ENCODE measurements around the gene P2RX6. TPM values are rescaled to one million over a fixed set of nuclear protein-coding genes. Genes with fewer than 3 reads are reported as not detected.
"Not testable (repeated sequence)": the region's sequence is repeated elsewhere in the genome, so short reads cannot be mapped to it uniquely, and the experiment has no call there.

Gene P2RX6
- total RNA-seq, 1 donor from 2014 or later: not detected

DNA sequence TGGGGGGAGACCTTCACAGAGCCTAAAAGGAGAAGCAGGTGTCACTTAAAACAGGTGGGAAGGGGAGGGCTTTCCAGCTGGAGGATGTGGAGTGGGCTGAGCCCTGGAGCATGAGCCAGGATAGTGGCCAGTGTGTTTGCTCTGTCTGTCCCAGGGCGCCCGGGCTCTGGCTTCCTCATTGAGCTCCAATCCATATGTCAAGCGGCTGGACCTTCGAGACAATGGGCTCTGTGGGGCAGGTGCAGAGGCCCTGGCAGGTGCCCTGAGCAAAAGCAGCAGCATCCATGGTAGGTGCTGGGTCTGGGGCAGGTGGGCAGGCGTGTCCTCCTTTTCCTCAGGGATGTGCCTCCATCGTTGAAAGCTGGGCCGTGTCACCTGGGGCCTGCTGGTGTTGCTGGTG is 32.8 kb downstream of the P2RX6 start:
- TF ChIP-seq CTCF (IDR thresholded peaks at IDR 0.05; ENCODE audit: insufficient read depth, low read length, poor library complexity, severe bottlenecking): no peak
- Histone ChIP-seq H3K36me3 (ENCODE audit: control insufficient read depth, insufficient read depth, low read length) (no peaks in the 10 kb centered on the region), H3K4me3 (ENCODE audit: low read depth, low read length) (no peak overlapping the region), H3K27me3 (ENCODE audit: control insufficient read depth, insufficient read depth, low read length) (no peaks in the 10 kb centered on the region)
- DNase-seq (ENCODE audit: low read depth): no peak

GRCh38 chr22:21048448-21048847 is 33.5 kb downstream of the P2RX6 start:
- not testable (repeated sequence) for H3K27me3 ChIP-seq (ENCODE audit: control insufficient read depth, insufficient read depth, low read length); H3K4me3 ChIP-seq (ENCODE audit: low read depth, low read length); H3K36me3 ChIP-seq (ENCODE audit: control insufficient read depth, insufficient read depth, low read length); DNase-seq (ENCODE audit: low read depth)

GRCh38 chr22:21048965-21049364 is 34.0 kb downstream of the P2RX6 start:
- H3K36me3 ChIP-seq (ENCODE audit: control insufficient read depth, insufficient read depth, low read length); H3K4me3 ChIP-seq (ENCODE audit: low read depth, low read length); DNase-seq (ENCODE audit: low read depth); H3K27me3 ChIP-seq (ENCODE audit: control insufficient read depth, insufficient read depth, low read length): not testable (repeated sequence)

DNA sequence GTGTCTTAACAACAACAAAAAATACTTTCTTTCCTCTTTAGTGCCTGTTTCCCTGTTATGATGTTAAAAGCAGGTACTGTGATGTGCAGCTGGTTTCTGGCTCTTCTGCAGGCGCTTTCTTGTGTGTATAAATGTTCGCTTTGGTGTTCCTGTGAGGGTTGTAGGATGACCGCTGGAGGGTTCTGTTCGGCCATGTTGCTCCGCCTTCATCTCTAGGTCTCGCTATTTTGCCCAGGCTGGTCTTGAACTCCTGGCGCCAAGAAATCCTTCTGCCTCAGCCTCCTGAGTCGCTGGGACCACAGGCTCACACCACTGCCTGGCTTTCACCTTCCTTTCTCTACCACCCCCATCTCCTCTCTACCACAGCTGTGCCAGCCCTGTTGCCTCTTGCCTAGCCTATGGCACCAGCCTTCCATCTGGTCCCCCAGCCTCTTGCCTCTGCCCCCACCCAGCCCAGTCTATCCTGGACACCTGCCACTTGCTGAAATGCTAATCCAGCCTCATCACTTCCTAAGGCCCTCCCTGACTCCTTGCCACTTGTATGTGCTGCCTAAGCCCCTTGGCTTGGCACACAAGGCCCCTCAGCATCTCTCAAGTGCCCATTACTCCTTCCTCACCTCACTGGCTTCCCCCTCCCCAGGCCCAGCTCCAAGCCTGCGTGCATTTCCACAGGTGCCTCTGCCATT is 36.3 kb downstream of the P2RX6 start:
- H3K27me3 ChIP-seq (ENCODE audit: control insufficient read depth, insufficient read depth, low read length): peaks cover 6% of the 10 kb centered on the region
- no peak overlapping the region for H3K4me3 ChIP-seq (ENCODE audit: low read depth, low read length)
- no peak for TF ChIP-seq CTCF (IDR thresholded peaks at IDR 0.05; ENCODE audit: insufficient read depth, low read length, poor library complexity, severe bottlenecking)
- DNase-seq (ENCODE audit: low read depth): no peak
- H3K36me3 ChIP-seq (ENCODE audit: control insufficient read depth, insufficient read depth, low read length): no peaks in the 10 kb centered on the region

- no peak overlapping the region for H3K4me3 ChIP-seq (ENCODE audit: low read depth, low read length)
- H3K27me3 ChIP-seq (ENCODE audit: control insufficient read depth, insufficient read depth, low read length): peaks cover 8% of the 10 kb centered on the region
- DNase-seq (ENCODE audit: low read depth): no peak
- no peaks in the 10 kb centered on the region for H3K36me3 ChIP-seq (ENCODE audit: control insufficient read depth, insufficient read depth, low read length)
- TF ChIP-seq CTCF (IDR thresholded peaks at IDR 0.05; ENCODE audit: insufficient read depth, low read length, poor library complexity, severe bottlenecking): no peak
Observed at GRCh38 chr22:21051831-21052400, 37.0 kb downstream of the P2RX6 start.

DNA sequence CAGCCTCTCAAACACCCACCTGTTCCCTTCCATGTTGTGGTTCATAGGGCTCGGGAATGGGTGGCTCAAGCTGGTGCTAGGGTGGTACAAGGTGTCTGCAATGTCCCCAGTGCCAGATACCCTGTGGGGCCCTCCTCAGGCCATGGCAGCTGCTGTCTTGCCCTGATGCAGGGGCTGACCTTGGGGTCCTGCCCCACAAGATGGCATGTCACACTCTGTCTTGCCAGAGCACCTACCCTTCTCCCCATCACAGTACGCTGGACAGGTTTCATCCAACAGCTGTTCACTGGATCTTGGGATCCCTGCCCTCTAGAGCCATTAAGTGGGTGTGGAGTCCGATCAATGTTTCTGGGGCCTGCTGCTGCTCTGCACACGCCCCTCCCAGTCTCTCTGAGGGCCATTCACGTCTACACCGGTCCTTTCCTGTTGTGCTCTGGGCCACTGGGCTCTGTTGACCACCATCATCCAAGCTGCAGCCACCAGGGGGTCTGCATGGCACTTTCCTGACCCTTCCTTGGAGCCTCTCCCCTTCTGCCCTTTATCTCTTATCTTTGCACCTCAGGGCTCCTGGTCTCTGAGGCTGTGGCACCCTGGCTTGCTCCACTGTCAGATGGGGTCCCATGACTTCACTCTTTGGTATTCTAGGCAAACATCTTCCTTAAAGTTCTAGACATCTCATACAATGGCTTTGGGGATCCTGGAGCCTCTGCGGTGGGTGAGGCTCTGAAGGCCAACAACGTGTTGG is 37.9 kb downstream of the P2RX6 start:
- Histone ChIP-seq H3K27me3 (ENCODE audit: control insufficient read depth, insufficient read depth, low read length) (peaks cover 8% of the 10 kb centered on the region), H3K36me3 (ENCODE audit: control insufficient read depth, insufficient read depth, low read length) (no peaks in the 10 kb centered on the region), H3K4me3 (ENCODE audit: low read depth, low read length) (no peak overlapping the region)
- no peak for TF ChIP-seq CTCF (IDR thresholded peaks at IDR 0.05; ENCODE audit: insufficient read depth, low read length, poor library complexity, severe bottlenecking)
- no peak for DNase-seq (ENCODE audit: low read depth)
